Endodermal cell (in vitro differentiated cells): Measurements from ENCODE around the gene COX19. TPM values are rescaled to one million over a fixed set of nuclear protein-coding genes. Genes with fewer than 3 reads are reported as not detected.
A peak's percentile ranks its signal among the peaks of the same experiment; 100 is the strongest.

ENCODE experiments used
- DNase-seq: peaks from one replicate; pipeline ENCODE4 v3.0.0-alpha.2; 2017
- H3K27ac ChIP-seq: 2 replicates; pipeline ENCODE4 v1.5.1; 2013; ENCODE audit warnings: mild to moderate bottlenecking, low read depth, low read length, moderate library complexity
- H3K27me3 ChIP-seq: 2 replicates; pipeline ENCODE4 v1.6.1; 2013; ENCODE audit warnings: mild to moderate bottlenecking, low read length, moderate library complexity; ENCODE audit not compliant: insufficient read depth, control insufficient read depth, poor library complexity, severe bottlenecking
- H3K36me3 ChIP-seq: 2 replicates; pipeline ENCODE4 v1.7.0; 2013; ENCODE audit warnings: mild to moderate bottlenecking, low read length, moderate library complexity; ENCODE audit not compliant: control insufficient read depth, insufficient read depth
- H3K4me1 ChIP-seq: one replicate; pipeline ENCODE4 v1.7.0; 2013; ENCODE audit warnings: low read length; ENCODE audit not compliant: control insufficient read depth, insufficient read depth
- H3K4me3 ChIP-seq: 2 replicates; pipeline ENCODE4 v1.5.1; 2013; ENCODE audit warnings: mild to moderate bottlenecking, low read length, moderate library complexity
- H3K9ac ChIP-seq: 2 replicates; pipeline ENCODE4 v1.6.1; 2013; ENCODE audit warnings: mild to moderate bottlenecking, low read length, moderate library complexity; ENCODE audit not compliant: poor library complexity, severe bottlenecking; ENCODE audit errors: extremely low read depth
- H3K9me3 ChIP-seq: 2 replicates; pipeline ENCODE4 v1.6.1; 2013; ENCODE audit warnings: mild to moderate bottlenecking, low read length, moderate library complexity; ENCODE audit not compliant: control insufficient read depth
- H3K27ac Mint-ChIP-seq: 2 replicates; pipeline ENCODE4 v1.8.0; 2020; ENCODE audit warnings: mixed read lengths
- H3K27me3 Mint-ChIP-seq: 2 replicates; pipeline ENCODE4 v1.8.0; 2021; ENCODE audit warnings: mild to moderate bottlenecking, mixed read lengths; ENCODE audit not compliant: insufficient read depth
- H3K36me3 Mint-ChIP-seq: 2 replicates; pipeline ENCODE4 v1.8.0; 2020; ENCODE audit warnings: low read depth, mixed read lengths
- H3K4me1 Mint-ChIP-seq: 2 replicates; pipeline ENCODE4 v1.8.0; 2020; ENCODE audit warnings: mixed read lengths
- H3K4me3 Mint-ChIP-seq: 2 replicates; pipeline ENCODE4 v1.8.0; 2020; ENCODE audit warnings: mild to moderate bottlenecking, moderate library complexity, mixed read lengths
- H3K9me3 Mint-ChIP-seq: 2 replicates; pipeline ENCODE4 v1.8.0; 2020; ENCODE audit warnings: mild to moderate bottlenecking, mixed read lengths
- CTCF ChIP-seq: fragments of 200-600 bp; sonication (generic); conservative IDR thresholded peaks from 2 replicates; pipeline ENCODE4 v1.5.0; 2021; ENCODE audit warnings: antibody characterized with exemption, mild to moderate bottlenecking
- WGBS, 2 experiments: methylation state at CpG; one replicate each; pipeline versions ENCODE4 v1.1.5 to v1.1.7; 2013; ENCODE audit warnings: missing lambda C conversion rate in 2 of 2, mixed read lengths in 1 of 2; ENCODE audit not compliant: insufficient coverage in 1 of 2, insufficient read length in 1 of 2; 5-methylcytosine and 5-hydroxymethylcytosine counted together
- total RNA-seq, 2 donors: library from RNA; stranded (reverse); fragmentation: NEBNext Ultra II Directional in 1 of 2; extraction: Animal tissue kit (Norgen Biotek cat#: 25700) in 1 of 2; gene quantifications; 2 replicates in 1 of 2; 3 replicates in 1 of 2; pipeline ENCODE4 v1.2.1, GENCODE V29; 2021

COX19 gene
- total RNA-seq, 2 donors from 2014 or later: 15.0 to 18.5 TPM

GRCh38 chr7:923108-924041 lies 52.0 kb downstream of the COX19 start:
- H3K27me3 Mint-ChIP-seq: no peaks in the 10 kb centered on the region
- peak overlapping the region; percentile 39 for H3K27ac Mint-ChIP-seq
- H3K4me1 Mint-ChIP-seq: no peaks in the 10 kb centered on the region
- WGBS, 2 experiments: 82% methylated on average over 28 to 40 of the region's 40 CpGs
- TF ChIP-seq CTCF: no peak
- H3K36me3 ChIP-seq: no peaks in the 10 kb centered on the region
- no peak overlapping the region for H3K4me3 ChIP-seq
- H3K9me3 Mint-ChIP-seq: no peaks in the 10 kb centered on the region
- no peak overlapping the region for H3K4me3 Mint-ChIP-seq
- no peak overlapping the region for H3K9ac ChIP-seq
- peak; percentile 79 for DNase-seq
- H3K27ac ChIP-seq: no peak overlapping the region
- H3K27me3 ChIP-seq: no peaks in the 10 kb centered on the region
- H3K4me1 ChIP-seq: peaks cover 2% of the 10 kb centered on the region
- no peaks in the 10 kb centered on the region for H3K9me3 ChIP-seq
- no peaks in the 10 kb centered on the region for H3K36me3 Mint-ChIP-seq

GRCh38 chr7:922334-923107 lies 52.8 kb downstream of the COX19 start:
- H3K4me1 Mint-ChIP-seq: no peaks in the 10 kb centered on the region
- Histone ChIP-seq H3K27ac (no peak overlapping the region), H3K4me3 (no peak overlapping the region), H3K27me3 (no peaks in the 10 kb centered on the region), H3K9me3 (no peaks in the 10 kb centered on the region), H3K9ac (no peak overlapping the region), H3K36me3 (no peaks in the 10 kb centered on the region), H3K4me1 (peaks cover 2% of the 10 kb centered on the region)
- H3K4me3 Mint-ChIP-seq: no peak overlapping the region
- H3K27ac Mint-ChIP-seq: no peak overlapping the region
- H3K9me3 Mint-ChIP-seq: no peaks in the 10 kb centered on the region
- no peaks in the 10 kb centered on the region for H3K27me3 Mint-ChIP-seq
- peak; percentile 30 for DNase-seq
- TF ChIP-seq CTCF: no peak
- 82 to 90% methylated on average over 16 to 25 of the region's 29 CpGs for WGBS, 2 experiments
- H3K36me3 Mint-ChIP-seq: no peaks in the 10 kb centered on the region

DNA sequence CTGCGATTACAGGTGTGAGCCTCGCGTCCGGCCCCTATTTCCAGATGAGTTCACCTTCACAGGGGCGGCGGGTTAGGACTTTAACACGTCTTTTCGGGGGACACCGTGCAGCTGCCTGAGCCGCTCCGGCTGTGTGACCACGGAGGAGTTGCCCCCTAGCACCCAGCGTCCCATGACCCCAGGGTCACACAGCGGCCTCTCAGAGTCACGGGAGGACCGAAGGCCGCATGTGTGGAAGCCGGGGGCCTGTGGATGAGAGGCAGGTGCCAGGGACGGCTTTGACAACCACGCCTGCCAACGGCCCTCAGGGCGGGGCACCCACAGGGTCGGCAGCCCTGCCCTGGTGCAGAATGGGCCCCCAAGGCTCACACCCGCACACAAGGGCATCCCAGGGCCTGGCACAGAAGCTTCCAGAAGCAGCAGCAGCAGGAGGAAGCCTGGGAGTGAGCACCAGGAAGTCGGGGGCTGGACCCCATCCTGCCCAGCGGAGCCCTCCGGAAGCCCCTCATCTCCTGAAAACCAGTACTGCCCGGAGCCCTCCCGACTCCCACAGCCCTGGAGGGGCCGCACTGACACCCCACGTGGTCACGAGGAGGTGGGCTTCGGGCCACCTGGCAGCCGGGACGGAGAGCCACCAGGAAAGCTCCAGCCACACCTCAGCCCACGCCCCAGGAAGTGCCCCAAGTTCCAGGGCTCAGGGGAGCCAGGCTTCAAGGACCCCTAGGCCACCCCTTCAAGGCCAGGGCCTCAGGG lies 53.6 kb downstream of the COX19 start:
- Histone ChIP-seq H3K9me3 (no peaks in the 10 kb centered on the region), H3K9ac (no peak overlapping the region), H3K36me3 (no peaks in the 10 kb centered on the region), H3K27me3 (no peaks in the 10 kb centered on the region), H3K4me1 (peaks cover 2% of the 10 kb centered on the region), H3K27ac (no peak overlapping the region), H3K4me3 (no peak overlapping the region)
- Mint-ChIP-seq H3K27me3 (no peaks in the 10 kb centered on the region), H3K4me1 (no peaks in the 10 kb centered on the region), H3K4me3 (no peak overlapping the region), H3K9me3 (no peaks in the 10 kb centered on the region), H3K36me3 (no peaks in the 10 kb centered on the region), H3K27ac (no peak overlapping the region)
- no peak for TF ChIP-seq CTCF
- WGBS, 2 experiments: 89 to 92% methylated on average over 24 to 36 of the region's 36 CpGs
- DNase-seq: no peak
